Measurements from ENCODE around the gene SCAPER.
"Not testable (repeated sequence)": the region's sequence is repeated elsewhere in the genome, so short reads cannot be mapped to it uniquely, and the experiment has no call there.

SCAPER gene

GRCh38 chr15:76912430-76912829 lies 7.3 kb upstream of the SCAPER start:
- no peak for DNase-seq

DNA sequence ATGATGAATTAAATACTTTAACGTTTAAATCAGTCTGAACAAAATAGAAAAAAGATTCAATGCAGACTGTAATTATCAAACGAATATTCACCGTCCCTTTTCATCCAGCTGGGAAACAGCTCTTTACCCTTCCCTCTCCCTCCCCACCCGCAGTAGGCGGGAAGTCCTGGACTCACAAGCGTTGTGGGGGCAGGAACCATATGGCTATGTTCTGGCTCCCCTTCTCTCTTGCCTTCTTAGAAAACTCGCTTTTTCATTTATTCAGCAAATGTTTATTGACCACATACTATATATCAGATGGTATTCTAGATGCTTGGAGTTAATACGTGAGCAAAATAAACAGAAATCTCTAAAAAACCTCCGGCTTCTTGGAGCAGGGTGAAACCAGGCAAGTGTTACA lies 715 bp upstream of the SCAPER start:
- no peak for DNase-seq

- peak; percentile 1 for DNase-seq
Measured at GRCh38 chr15:76904461-76905012, 603 bp downstream of the SCAPER start.

- DNase-seq, result no peak
Measured at GRCh38 chr15:76903251-76903681, 1.9 kb downstream of the SCAPER start.

DNA sequence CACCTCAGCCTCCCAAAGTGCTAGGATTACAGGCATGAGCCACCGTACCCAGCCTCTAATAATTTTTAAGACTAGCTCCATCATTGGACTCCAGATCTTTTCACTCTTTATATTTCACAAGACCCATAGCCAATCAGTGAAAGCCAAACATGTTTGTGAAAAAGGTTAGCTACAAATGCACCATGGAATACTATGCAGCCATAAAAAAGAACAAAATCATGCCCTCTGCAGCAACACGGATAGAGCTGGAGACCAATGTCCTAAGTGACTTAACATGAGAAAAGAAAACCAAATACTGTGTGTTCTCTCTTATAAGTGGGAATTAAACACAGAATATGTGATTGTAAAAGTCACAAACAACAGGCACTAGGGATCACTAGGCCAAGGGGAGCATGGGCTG lies 3.2 kb downstream of the SCAPER start:
- no peak for DNase-seq

DNA sequence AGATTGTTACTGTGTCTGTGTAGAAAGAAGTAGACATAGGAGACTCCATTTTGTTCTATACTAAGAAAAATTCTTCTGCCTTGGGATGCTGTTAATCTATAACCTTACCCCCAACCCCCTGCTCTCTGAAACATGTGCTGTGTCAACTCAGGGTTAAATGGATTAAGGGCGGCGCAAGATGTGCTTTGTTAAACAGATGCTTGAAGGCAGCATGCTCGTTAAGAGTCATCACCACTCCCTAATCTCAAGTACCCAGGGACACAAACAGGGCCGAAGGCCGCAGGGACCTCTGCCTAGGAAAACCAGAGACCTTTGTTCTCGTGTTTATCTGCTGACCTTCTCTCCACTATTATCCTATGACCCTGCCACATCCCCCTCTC lies 5.2 kb downstream of the SCAPER start:
- not testable (repeated sequence) for DNase-seq

- not testable (repeated sequence) for DNase-seq
Measured at GRCh38 chr15:76899176-76899930, 5.8 kb downstream of the SCAPER start.

DNA sequence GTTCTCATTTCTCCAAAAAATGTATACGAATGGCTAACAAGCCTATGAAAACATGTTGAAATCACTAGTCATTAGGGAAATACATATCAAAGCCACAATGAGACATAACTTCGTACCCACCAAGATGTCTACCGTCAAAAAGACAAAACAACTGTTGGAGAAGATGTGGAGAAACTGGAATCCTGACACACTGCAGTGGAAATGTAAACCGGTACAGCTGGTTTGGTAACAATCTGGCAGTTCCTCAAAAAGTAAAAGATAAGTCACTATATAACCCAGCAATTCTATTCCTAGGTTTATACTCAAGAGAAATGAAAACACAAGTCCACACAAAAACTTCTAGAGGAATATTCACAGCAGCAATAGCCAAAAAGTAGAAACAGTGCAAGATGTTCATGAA lies 7.0 kb downstream of the SCAPER start:
- no peak for DNase-seq

DNA sequence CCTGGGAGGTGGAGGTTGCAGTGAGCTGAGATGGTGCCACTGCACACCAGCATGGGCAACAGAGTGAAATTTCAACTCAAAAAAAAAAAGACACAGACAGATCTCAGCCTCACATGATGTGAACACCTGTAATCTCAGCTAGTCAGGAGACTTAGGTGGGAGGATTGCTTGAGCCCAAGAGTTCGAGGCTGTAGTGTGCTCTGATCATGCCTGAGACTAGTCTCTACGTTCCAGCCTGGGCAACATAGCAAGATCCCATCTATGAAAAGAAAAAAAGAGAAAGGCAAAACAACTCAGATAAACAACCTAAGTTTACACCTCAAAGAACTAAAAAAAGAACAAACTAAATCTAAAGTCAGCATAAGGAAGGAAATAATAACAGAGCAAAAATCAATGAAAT lies 11.0 kb downstream of the SCAPER start:
- no peak for DNase-seq

- DNase-seq, result not testable (repeated sequence)
Measured at GRCh38 chr15:76892836-76893235, 12.3 kb downstream of the SCAPER start.

- DNase-seq, result not testable (repeated sequence)
Measured at GRCh38 chr15:76887280-76888141, 17.6 kb downstream of the SCAPER start.

DNA sequence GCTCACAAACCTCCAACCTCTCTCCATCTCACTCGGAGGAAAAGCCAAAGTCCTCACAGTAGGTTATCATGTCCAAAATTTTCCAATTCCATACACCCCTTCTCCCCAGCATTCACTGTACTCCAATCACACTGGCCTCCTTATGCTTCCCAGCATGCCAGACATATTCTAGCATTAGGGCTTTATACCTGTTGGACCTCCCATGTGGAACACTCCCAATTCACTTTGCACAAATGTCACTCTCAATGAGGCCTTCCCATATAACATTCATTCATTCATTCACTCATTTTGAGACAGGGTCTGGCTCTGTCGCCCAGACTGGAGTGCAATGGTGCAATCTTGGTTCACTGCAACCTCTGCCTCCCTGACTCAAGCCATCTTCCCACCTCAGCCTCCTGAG lies 19.9 kb downstream of the SCAPER start:
- no peak for DNase-seq

GRCh38 chr15:76875911-76876310 lies 29.2 kb downstream of the SCAPER start:
- DNase-seq, result no peak

DNA sequence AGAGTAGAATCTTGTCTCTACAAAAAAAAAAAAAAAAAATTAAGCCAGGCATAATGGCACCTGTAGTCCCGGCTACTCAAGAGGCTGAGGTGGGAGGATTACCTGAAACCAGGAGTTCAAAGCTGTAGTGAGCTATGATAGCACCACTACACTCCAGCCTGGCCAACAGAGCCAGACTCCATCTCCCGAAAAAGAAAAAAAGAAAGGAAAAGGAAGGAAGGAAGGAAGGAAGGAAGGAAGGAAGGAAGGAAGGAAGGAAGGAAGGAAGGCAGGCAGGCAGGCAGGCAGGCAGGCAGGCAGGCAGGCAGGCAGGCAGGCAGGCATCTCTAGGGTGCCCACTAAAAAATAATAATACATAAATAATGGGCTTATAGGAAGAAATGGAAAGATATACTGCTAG lies 32.1 kb downstream of the SCAPER start:
- DNase-seq, result not testable (repeated sequence)

DNA sequence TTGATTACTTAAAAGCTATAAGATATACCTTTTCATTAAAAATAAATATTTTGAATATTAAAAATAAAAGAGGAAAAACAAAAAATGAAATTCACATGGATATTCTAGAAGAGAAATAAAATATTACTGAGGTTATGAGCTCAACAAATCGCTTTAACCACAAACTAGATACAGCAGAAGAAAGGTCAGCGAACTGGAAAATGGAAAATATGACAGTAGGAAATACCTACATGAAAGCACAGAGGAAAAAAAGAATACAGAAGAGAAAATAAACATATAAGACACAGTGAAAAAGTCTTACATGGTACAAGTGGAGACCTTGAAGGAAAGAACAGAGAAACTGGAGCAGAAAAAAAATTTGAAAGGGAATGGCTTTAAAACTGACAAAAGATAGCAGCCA lies 33.2 kb downstream of the SCAPER start:
- DNase-seq, result no peak

GRCh38 chr15:76868740-76869139 lies 36.4 kb downstream of the SCAPER start:
- no peak for DNase-seq

DNA sequence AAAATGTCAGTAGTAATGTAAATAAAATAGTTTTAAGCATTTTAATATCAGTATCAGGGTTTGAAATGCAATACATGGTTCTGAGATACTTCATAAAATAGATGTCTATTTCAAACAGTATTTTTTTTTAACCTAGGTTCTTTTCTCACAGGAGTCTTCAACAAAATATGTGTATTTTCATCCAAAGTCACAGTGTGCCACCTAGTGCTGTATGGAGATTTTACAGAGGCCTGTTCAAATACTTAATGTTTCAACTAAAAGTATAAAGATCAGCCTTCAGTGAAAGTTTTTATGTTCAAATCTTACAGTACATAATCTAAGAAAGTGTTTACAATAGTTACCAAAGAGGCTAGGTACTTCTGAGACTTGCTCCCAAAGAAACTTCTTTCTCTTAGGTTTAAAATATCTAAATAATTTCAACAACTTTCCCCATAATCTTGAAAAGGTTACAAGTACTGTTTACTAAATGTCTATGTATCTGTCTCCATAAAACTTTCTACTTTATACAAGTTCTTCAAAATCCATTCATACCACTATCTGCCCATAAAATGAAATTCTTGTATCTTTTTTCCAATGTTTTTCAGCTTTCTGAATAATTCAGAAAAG lies 38.3 kb downstream of the SCAPER start:
- no peak for DNase-seq

DNA sequence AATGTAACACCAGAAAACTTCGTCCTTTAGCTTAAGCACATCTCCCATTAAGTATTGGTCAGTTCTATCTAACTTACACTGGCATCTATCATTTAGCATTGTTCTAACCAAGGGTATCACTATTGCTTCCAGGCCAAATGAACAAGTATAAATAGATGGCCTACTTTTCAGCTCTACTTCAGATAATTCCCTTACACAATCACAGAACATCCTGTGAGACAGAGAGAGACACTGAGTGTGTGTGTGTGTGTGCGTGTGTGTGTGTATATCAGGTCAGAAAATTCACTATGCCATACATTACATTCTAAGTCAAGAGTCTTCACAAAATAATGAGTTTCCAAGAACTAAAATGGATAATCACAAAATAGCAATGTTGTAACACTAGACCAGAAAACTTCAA lies 39.1 kb downstream of the SCAPER start:
- no peak for DNase-seq

GRCh38 chr15:76865548-76865991 lies 39.6 kb downstream of the SCAPER start:
- DNase-seq, result no peak

GRCh38 chr15:76864586-76864985 lies 40.6 kb downstream of the SCAPER start:
- DNase-seq, result no peak

- no peak for DNase-seq
Measured at GRCh38 chr15:76863693-76864092, 41.4 kb downstream of the SCAPER start.

GRCh38 chr15:76863123-76863522 lies 42.0 kb downstream of the SCAPER start:
- no peak for DNase-seq

- DNase-seq, result no peak
Measured at GRCh38 chr15:76861815-76862397, 43.2 kb downstream of the SCAPER start.
